H1 (cell line): ENCODE data around the gene UFSP2. TPM values are rescaled to one million over a fixed set of nuclear protein-coding genes. Genes with fewer than 3 reads are reported as not detected.

Source experiments
- RBBP5 ChIP-seq: IDR thresholded peaks from 2 replicates; pipeline ENCODE4 v1.7.1; 2012; ENCODE audit warnings: low read depth, mild to moderate bottlenecking, inconsistent platforms, low read length, moderate library complexity, borderline replicate concordance
- RFX5 ChIP-seq: IDR thresholded peaks from 2 replicates; pipeline ENCODE4 v1.6.1; 2011; ENCODE audit warnings: low read depth, low read length, improper control_type of control experiment, borderline replicate concordance
- ZNF274 ChIP-seq: IDR thresholded peaks from 2 replicates; pipeline ENCODE4 v1.7.0; 2012; ENCODE audit warnings: low read length, borderline replicate concordance; ENCODE audit errors: extremely low read depth
- polyA plus RNA-seq, 7 experiments: library from polyadenylated mRNA; depleted of rRNA in 3 of 7; stranded (reverse) in 5 of 7; unstranded in 2 of 7; fragments of >200 nt in 5 of 7; fragments of 200-250 nt in 2 of 7; gene quantifications; 1 replicate in 5 of 7; 2 replicates in 1 of 7; 4 replicates in 1 of 7; pipeline versions ENCODE4 v1.2.1 to v1.2.3, GENCODE V29; 2011 to 2013; ENCODE audit warnings: missing spikeins in 2 of 7, mixed read lengths in 2 of 7
- total RNA-seq: library from RNA; stranded (reverse); fragmentation: NEBNext Ultra II Directional; extraction: Animal tissue kit (Norgen Biotek cat#: 25700); gene quantifications from 2 replicates; pipeline ENCODE4 v1.2.1, GENCODE V29; 2021

Gene UFSP2
- total and polyA plus RNA-seq, 2 of the 8 experiments (the other 6 are each of a cell fraction or from before 2014, with no cell fraction given): 22.9 to 26.0 TPM

DNA sequence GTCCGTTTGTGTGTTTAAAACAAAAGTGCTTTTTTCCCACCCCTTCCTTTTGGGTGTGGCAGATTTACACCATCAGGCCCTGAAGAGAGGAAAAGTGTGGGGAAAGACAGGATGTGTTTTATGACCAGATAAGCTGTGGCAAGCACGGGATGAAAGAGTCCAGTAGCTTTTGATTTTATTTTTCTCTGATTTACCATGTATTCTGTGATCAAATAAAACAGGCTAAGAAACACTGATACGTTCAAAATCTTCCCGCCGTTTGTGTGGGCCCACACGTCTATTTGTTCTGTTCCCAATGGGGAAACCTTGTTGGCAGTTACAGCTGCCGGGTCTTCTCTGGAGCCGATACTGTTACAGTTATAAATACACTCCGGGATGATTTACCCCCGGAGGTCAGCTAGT is 40.8 kb downstream of the UFSP2 start (continued):
- TF ChIP-seq RBBP5: no peak
- TF ChIP-seq RFX5: no peak
- TF ChIP-seq ZNF274: no peak
- TF ChIP-seq, all 59 proteins: peak for 0
